ENCODE data around the gene NUCB2.

NUCB2 gene

GRCh38 chr11:17272801-17273200, 3.7 kb upstream of the NUCB2 start:
- no peak for DNase-seq

- DNase-seq, result no peak
Observed at GRCh38 chr11:17273211-17273610, 3.3 kb upstream of the NUCB2 start.

GRCh38 chr11:17273668-17274282, 2.8 kb upstream of the NUCB2 start:
- DNase-seq, result no peak

GRCh38 chr11:17275400-17276235, 921 bp upstream of the NUCB2 start:
- DNase-seq, result no peak

GRCh38 chr11:17277024-17277584, 565 bp downstream of the NUCB2 start:
- no peak for DNase-seq

- no peak for DNase-seq
Observed at GRCh38 chr11:17280494-17281127, 4.1 kb downstream of the NUCB2 start.

- DNase-seq, result no peak
Observed at GRCh38 chr11:17286332-17286731, 9.8 kb downstream of the NUCB2 start.

- no peak for DNase-seq
Observed at GRCh38 chr11:17287058-17287457, 10.5 kb downstream of the NUCB2 start.

- no peak for DNase-seq
Observed at GRCh38 chr11:17291710-17292109, 15.2 kb downstream of the NUCB2 start.

GRCh38 chr11:17293311-17293710, 16.8 kb downstream of the NUCB2 start:
- no peak for DNase-seq

- DNase-seq, result no peak
Observed at GRCh38 chr11:17294033-17294432, 17.5 kb downstream of the NUCB2 start.

GRCh38 chr11:17296852-17297559, 20.5 kb downstream of the NUCB2 start:
- no peak for DNase-seq

- no peak for DNase-seq
Observed at GRCh38 chr11:17298302-17298701, 21.8 kb downstream of the NUCB2 start.

GRCh38 chr11:17300372-17300771, 23.8 kb downstream of the NUCB2 start:
- no peak for DNase-seq

GRCh38 chr11:17313349-17314231, 37.1 kb downstream of the NUCB2 start:
- no peak for DNase-seq

- DNase-seq, result no peak
Observed at GRCh38 chr11:17314232-17314547, 37.7 kb downstream of the NUCB2 start.

- DNase-seq, result no peak
Observed at GRCh38 chr11:17314904-17315426, 38.4 kb downstream of the NUCB2 start.

GRCh38 chr11:17328871-17329494, 52.4 kb downstream of the NUCB2 start:
- DNase-seq, result no peak

GRCh38 chr11:17331669-17332068, 55.1 kb downstream of the NUCB2 start:
- no peak for DNase-seq

- DNase-seq, result no peak
Observed at GRCh38 chr11:17333799-17334586, 57.5 kb downstream of the NUCB2 start.

GRCh38 chr11:17343257-17343656, 66.7 kb downstream of the NUCB2 start:
- no peak for DNase-seq

All from SHP77 treated with DMSO at 0.1 percent for 48 hours (cell line).